Tracheal epithelial cell (primary cell): ENCODE measurements around the gene GOLGA8N. TPM values are rescaled to one million over a fixed set of nuclear protein-coding genes. Genes with fewer than 3 reads are reported as not detected.

Experiments used
- total RNA-seq: library from RNA; depleted of rRNA; stranded (reverse); fragments of >200 nt; gene quantifications from 2 replicates; pipeline ENCODE4 v1.2.1, GENCODE V29; 2014

Gene GOLGA8N
- 0.72 and 2.8 TPM in 2 replicates for total RNA-seq

GRCh38 chr15:32593151-32593550 lies at the start of gene GOLGA8N:
GOLGA8N (plus strand) TSS chr15:32593456.

GRCh38 chr15:32615051-32615870 lies 22.0 kb downstream of the GOLGA8N start, which contains the start of gene ARHGAP11A:
ARHGAP11A (plus strand) TSS chr15:32615504; CDS start chr15:32616212, 708 bp downstream.

GRCh38 chr15:32641517-32642059 lies 48.3 kb downstream of the GOLGA8N start, which contains the start of gene SCG5:
SCG5 (plus strand) TSS chr15:32641710; CDS start chr15:32643593, 1,883 bp downstream.

Other genes starting within 250 kb of the GOLGA8N start
- gene GOLGA8K, start 190.2 kb upstream of the GOLGA8N start, total RNA-seq = not detected in 2 replicates
- gene GOLGA8O, start 137.8 kb upstream of the GOLGA8N start, total RNA-seq = 0.48 TPM in 1 of 2 replicates, not detected in the other
- 2.1 and 4.6 TPM in 2 replicates for gene ARHGAP11A, start 22.0 kb downstream of the GOLGA8N start, total RNA-seq
- 1.7 and 12.8 TPM in 2 replicates for gene SCG5, start 48.3 kb downstream of the GOLGA8N start, total RNA-seq
- 0.21 and 1.7 TPM in 2 replicates for gene GREM1, start 124.5 kb downstream of the GOLGA8N start, total RNA-seq